H4 (cell line): ENCODE measurements around the gene YIPF2. TPM values are rescaled to one million over a fixed set of nuclear protein-coding genes. Genes with fewer than 3 reads are reported as not detected.
"Not testable (repeated sequence)": the region's sequence is repeated elsewhere in the genome, so short reads cannot be mapped to it uniquely, and the experiment has no call there.

Experiments
- DNase-seq: peaks from one replicate; pipeline ENCODE4 v3.0.0-alpha.2; 2015; ENCODE audit warnings: low spot score
- total RNA-seq: library from RNA; depleted of rRNA; stranded (reverse); fragments of >200 nt; shearing (Covaris generic); gene quantifications from 2 replicates; pipeline ENCODE4 v1.2.3, GENCODE V29; 2014; rRNA removed

The YIPF2 gene
- total RNA-seq, result 31.7 and 42.5 TPM in 2 replicates

DNA sequence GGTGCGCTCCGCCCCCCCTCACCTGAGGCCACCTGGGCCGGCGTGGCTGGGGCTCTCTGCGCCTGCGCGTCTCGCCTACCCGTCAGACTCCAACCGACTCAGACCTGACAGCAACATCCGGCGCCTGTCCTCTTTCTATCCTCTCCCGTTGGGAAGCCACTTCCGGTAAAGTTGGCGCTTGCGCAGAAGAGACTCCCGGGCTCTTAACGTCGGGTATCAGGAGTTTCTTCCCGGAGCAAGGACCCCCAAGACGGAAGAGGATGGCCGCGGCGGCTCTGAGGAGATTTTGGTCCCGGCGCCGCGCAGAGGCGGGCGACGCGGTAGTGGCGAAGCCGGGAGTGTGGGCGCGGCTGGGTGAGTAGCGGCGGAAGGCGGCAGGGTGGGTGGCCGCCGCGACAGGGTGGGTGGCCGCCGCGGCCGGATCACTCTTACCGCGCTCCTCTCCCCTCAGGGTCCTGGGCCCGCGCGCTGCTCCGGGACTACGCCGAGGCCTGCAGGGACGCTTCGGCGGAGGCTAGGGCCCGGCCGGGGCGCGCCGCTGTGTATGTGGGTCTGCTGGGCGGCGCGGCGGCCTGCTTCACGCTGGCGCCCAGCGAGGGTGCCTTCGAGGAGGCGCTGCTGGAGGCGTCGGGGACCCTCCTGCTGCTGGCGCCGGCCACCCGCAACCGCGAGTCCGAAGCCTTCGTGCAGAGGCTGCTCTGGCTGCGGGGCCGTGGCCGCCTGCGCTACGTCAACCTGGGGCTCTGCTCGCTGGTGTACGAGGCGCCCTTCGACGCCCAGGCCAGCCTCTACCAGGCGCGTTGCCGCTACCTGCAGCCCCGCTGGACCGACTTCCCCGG, at the start of gene YIPF2, which contains the start of gene TIMM29:
Gene YIPF2, minus strand, starts transcription at position 77 of the 839 bp plus-strand sequence. CDS start 229 bp downstream, outside the sequence.
Gene TIMM29, plus strand, starts transcription at position 249 of the 839 bp plus-strand sequence. Its CDS starts 12 bp downstream, at position 261.
- peak; percentile 96 for DNase-seq

- DNase-seq, result no peak
Observed at GRCh38 chr19:10977742-10978092, 49.3 kb upstream of the YIPF2 start.

- no peak for DNase-seq
Observed at GRCh38 chr19:10976131-10976892, 47.9 kb upstream of the YIPF2 start.

- DNase-seq, result no peak
Observed at GRCh38 chr19:10975374-10976130, 47.1 kb upstream of the YIPF2 start.

- no peak for DNase-seq
Observed at GRCh38 chr19:10971107-10971726, 42.8 kb upstream of the YIPF2 start.

- no peak for DNase-seq
Observed at GRCh38 chr19:10968527-10969135, 40.2 kb upstream of the YIPF2 start.

DNA sequence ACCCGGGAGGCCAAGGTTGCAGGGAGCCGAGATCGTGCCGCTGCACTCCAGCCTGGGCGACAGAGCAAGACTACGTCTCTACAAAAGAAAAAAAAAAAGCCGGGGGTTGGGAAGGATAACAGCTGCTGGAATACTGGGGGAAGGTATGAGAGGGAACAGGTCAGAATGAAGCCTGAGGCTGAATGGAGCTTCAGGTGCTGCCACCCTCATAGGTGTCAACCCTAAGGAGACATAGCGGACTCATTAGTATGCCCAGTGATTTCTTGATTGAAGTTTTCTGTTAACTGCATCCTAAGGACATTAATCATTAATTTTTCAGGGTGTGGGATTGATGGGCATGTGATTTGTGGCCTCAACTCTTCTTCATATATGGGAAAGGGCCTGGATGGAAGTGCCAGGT, 38.4 kb upstream of the YIPF2 start:
- no peak for DNase-seq

GRCh38 chr19:10965398-10965797, 37.0 kb upstream of the YIPF2 start:
- no peak for DNase-seq

DNA sequence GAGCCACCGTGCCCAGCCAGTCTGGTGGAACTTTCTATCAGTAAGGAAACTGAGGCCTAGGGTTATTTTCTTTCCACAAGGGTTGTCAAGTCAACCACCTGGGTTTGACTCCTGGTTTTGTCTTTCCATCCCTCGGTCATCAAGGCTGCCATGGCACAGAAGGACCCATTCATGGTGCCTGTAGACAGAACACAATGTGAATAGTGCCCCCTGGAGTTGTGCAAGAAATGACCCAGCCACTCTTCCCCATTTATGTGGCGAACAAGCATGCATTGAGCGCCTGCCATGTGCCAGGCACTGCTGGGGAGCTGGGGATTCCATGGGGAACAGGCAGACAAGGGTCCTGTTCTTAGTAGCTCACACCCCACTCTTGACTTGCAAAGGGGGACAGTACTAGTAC, 36.5 kb upstream of the YIPF2 start:
- no peak for DNase-seq

GRCh38 chr19:10963865-10964264, 35.4 kb upstream of the YIPF2 start:
- no peak for DNase-seq

GRCh38 chr19:10962863-10963262, 34.4 kb upstream of the YIPF2 start:
- DNase-seq, result no peak

DNA sequence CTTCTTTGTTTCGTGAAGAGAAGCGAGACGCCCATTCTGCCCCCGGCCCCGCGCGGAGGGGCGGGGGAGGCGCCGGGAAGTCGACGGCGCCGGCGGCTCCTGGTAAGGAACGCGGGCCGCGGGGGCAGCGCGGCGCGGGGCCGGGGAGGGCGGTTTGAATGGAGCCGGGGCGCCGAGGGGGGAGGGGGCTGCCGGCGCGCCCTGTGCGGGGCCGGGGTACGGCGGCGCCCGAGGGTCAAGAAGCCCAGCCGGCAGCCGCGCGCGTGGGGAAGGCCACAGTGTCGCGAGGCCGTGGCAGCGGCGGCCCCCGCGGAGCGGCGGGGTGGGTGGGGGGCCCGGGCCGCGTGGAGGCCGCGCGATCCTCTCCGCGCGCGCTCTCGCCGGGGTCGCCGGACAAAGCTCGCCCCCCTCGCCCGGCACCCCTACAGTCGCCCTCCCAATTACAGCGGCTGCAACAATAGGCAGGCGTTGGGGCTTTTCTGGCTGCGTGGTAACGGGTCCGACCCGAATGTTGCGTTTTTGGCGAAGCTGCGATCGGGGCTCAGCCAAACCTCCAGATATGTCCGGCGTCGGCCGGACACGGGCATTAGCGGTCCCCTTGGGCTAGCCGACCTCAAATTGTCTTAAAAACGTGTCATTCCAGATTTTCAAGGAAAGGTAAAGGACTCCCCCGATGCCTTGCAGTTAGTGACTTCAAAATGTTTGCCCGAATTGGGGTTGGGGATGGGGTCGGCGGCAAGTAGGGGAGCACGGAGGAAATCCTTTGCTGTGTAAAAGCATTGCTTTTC, 32.8 kb upstream of the YIPF2 start:
- no peak for DNase-seq

GRCh38 chr19:10960314-10961072, 32.1 kb upstream of the YIPF2 start, which contains the start of gene SMARCA4:
Gene SMARCA4, plus strand, starts transcription at chr19:10961030. Its CDS starts 23,122 bp downstream, at chr19:10984152.
- peak; percentile 93 for DNase-seq

GRCh38 chr19:10959277-10959968, 31.0 kb upstream of the YIPF2 start:
- DNase-seq, result not testable (repeated sequence)

DNA sequence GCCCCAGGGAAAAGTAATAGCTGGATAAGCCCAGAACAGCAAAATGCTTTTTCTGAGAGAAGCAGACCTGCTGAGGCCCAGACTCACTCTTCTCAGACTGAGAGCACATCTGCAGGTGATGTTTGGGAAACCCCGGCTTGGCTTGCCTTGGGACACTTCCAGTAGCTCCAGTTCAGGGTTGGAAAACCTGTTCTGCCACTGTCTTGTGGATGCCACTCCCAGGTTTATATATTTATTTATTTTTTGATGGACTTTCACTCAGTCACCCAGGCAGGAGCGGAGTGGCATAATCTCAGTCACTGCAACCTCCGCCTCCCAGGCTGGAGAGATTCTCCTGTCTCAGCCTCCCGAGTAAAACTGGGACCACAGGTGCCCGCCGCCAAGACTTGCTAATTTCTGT, 24.4 kb upstream of the YIPF2 start:
- no peak for DNase-seq

GRCh38 chr19:10946958-10947657, 18.7 kb upstream of the YIPF2 start:
- peak; percentile 45 for DNase-seq

GRCh38 chr19:10945264-10945663, 16.8 kb upstream of the YIPF2 start:
- DNase-seq, result no peak

GRCh38 chr19:10943412-10943811, 15.0 kb upstream of the YIPF2 start:
- not testable (repeated sequence) for DNase-seq
